Effector CD4-positive, alpha-beta T cell (primary cell): ENCODE data around the gene CCNF.
A peak's percentile ranks its signal among the peaks of the same experiment; 100 is the strongest.

ENCODE experiments used
- DNase-seq: peaks from one replicate; pipeline ENCODE4 v3.0.0-alpha.2; 2020

Gene CCNF

DNA sequence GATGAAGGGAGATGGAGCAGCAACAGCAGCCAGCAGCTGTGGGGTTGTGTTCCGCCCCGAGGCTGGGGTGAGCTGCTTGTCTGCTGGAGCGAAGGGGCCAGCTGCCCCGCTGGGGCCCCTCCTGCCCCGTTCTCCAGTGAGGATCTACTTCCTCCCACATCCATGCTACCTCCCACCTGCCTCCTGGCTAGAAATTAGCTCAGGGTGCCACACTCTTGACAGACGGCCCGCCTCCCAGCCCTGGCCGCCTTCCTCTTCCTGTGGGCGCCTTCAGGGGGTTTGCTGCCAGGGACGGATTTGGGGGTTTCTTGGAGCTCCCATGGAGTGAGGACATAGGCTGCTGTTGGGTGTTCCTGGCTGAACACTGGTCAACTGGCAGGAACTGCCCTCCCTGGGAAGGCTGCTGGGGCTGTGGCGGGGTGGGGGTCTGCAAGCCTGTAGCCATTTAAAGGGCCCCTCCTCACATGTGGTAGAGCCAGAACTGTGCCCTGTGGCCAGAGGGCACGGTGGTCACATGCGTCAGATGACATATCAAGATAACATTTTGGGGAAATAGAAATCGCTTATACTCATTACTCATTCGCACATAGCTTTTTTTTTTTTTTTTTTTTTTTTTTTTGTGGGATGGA, 58.8 kb downstream of the CCNF start:
- DNase-seq, result no peak

DNA sequence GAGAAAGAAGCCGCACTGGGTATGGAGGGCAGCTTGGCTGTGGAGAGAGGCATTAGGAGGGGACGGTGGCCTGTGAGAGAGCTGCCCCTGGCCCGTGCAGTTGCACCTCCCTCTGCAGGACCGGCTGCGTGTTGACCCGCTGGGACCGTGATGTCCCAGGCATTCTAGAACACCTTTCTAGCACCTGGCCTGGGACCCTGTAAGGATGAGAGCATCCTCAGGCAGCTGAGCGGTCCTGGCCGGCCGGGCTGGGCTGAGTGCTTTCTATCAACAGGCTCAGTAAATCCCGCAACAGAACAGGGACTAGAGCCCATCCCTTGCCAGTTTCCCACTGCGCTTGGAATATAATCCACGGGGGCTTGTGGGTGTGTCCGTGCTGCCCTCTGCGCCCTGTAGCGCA, 60.3 kb downstream of the CCNF start:
- no peak for DNase-seq

- no peak for DNase-seq
Observed at GRCh38 chr16:2490190-2491105, 61.2 kb downstream of the CCNF start.

- DNase-seq, result no peak
Observed at GRCh38 chr16:2492292-2492691, 63.0 kb downstream of the CCNF start.

- DNase-seq, result no peak
Observed at GRCh38 chr16:2493605-2494004, 64.4 kb downstream of the CCNF start.

DNA sequence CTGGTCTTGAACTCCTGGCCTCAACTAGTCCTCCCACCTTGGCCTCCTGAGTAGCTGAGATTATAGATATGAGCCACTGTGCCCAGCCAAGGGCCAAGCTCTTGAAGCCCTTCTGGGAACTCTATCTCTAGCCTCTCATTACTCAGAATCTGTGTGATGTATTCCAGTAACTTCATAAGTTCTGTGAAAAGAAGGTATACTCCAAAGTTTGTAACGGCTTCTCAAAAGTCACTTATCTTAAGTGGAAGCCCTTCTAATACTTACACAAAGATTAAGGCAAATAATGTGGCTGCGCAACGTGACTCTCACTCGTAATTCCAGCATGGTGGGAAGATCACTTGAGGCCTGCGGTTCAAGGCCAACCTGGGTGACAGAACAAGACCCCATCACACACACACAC, 65.4 kb downstream of the CCNF start:
- DNase-seq, result no peak

DNA sequence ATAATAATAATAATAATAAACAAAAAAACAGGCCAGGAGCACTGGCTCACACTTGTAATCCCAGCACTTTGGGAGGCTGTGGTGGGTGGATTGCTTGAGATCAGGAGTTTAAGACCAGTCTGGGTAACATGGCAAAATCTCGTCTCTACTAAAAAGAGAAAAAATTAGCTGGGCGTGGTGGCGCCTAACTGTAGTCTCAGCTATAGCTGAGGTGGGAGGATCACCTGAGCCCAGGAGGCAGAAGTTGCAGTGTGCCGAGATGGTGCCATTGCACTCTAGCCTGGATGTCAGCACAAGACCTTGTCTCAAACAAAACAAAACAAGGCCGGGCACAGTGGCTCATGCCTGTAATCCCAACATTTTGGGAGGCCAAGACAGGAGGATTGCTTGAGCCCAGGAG, 65.8 kb downstream of the CCNF start:
- DNase-seq, result no peak

- no peak for DNase-seq
Observed at GRCh38 chr16:2496223-2497115, 67.2 kb downstream of the CCNF start.

DNA sequence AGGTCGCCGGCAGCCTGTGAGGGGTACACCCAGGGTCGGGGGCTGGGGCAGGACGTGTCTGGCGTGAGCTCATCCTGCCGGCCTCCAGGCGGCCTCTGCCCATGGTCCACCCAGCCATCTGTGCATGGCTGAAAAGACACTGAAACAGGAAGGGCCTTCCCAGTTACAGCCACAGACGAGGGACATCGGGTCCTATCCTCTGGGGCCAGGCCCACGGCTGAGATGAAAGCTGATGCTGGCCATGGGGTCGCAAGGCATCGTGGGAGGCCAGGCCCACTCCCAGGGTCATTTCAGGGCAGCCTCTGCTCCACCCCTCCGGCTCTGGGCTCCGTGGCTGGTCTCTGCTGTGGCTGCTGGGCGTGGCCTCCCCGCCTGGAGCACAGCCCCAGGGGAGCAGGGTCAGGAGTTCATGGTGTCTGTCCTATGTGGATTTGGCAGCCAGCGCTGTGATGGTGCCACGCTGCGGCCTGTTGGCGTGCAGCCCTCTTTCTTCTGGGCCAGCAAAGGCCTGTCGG, 67.9 kb downstream of the CCNF start:
- DNase-seq, result no peak

DNA sequence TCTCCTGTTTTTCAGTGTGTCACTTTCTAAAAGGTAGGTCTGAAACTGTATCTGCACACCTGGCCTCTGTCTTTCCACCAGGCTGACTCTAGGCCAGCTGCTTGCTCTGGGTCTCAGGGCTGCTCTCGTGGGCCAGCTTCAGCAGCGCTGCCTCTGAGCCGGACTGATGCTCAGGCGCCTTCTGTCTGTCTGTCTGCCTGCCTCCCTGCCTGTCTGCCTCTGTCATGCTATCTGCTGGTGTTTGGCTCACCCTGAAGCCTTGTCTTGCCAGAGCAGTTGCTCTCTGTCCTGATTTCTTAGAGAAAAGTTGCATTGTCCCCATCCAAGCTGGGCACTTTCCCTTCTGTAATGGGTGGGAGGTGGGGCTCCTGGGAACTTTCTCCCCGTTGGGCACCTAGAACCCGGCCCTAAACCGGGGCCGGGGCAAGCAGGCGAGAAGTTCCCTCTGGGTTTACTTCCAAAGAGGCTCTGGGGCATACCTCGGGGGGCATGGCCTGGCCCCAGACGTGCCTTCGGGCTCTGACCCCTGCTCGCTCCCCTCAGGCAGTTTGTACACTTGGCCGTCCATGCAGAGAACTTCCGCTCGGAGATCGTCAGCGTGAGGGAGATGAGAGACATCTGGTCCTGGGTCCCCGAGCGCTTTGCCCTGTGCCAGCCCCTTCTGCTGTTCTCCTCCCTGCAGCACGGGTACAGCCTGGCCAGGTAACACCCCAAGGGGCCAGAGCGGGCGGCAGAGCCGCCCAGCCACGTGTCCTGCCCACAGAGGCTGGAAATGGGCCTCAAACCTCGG, 68.6 kb downstream of the CCNF start:
- DNase-seq, result no peak

- no peak for DNase-seq
Observed at GRCh38 chr16:2498531-2499253, 69.4 kb downstream of the CCNF start.

DNA sequence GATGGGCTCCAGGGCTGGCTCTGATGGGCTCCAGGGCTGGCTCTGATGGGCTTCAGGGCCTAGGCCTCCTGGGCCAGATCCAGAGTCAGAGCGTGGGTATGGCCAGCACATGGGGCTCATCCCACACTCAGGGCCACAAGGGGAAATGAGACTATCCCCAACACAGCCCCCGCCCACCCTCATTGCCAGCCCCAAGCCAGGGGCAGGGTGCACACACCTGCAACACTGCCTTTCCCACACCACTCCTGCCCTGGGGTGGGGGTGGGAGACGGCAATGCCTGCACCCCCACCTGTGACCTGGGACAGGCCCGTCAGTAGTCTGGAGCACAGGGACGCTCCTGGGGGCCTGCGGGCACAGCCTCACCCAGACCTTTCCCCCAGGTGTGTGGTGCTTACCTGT, 70.2 kb downstream of the CCNF start:
- no peak for DNase-seq

- no peak for DNase-seq
Observed at GRCh38 chr16:2499890-2500429, 70.7 kb downstream of the CCNF start.

- no peak for DNase-seq
Observed at GRCh38 chr16:2500430-2500917, 71.2 kb downstream of the CCNF start.

GRCh38 chr16:2500918-2501750, 71.9 kb downstream of the CCNF start:
- DNase-seq, result peak; percentile 66

GRCh38 chr16:2501946-2502895, 73.0 kb downstream of the CCNF start:
- no peak for DNase-seq

DNA sequence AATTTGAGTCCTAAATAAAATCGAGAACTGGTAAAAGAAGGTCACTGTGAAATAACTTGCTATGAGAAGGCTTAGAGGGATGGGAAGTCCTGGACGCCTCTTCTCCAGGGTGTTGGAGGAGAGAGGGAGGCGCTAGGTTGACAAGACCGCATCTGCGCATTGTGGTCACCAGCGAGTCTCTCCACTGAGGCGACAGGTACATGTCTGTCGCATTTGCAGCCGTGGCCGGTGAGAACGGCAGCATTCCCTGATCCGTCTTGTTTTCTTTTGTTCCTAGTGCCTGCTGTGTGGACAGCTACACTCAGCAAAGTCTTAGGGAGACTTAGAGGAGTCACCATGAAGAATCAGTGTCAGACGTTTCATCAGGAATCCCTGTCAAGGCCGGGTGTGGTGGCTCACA, 76.4 kb downstream of the CCNF start:
- DNase-seq, result no peak

GRCh38 chr16:2507052-2507659, 77.9 kb downstream of the CCNF start:
- DNase-seq, result no peak
